GM21717 (cell line): Measurements from ENCODE around the gene PEX10.

ENCODE experiments used
- ATAC-seq: cut with Tn5 transposase; IDR thresholded peaks from one replicate; pipeline ENCODE4 v1.9.1; 2021; ENCODE audit warnings: mild to moderate bottlenecking, moderate library complexity; ENCODE audit not compliant: unreplicated experiment

Gene PEX10

DNA sequence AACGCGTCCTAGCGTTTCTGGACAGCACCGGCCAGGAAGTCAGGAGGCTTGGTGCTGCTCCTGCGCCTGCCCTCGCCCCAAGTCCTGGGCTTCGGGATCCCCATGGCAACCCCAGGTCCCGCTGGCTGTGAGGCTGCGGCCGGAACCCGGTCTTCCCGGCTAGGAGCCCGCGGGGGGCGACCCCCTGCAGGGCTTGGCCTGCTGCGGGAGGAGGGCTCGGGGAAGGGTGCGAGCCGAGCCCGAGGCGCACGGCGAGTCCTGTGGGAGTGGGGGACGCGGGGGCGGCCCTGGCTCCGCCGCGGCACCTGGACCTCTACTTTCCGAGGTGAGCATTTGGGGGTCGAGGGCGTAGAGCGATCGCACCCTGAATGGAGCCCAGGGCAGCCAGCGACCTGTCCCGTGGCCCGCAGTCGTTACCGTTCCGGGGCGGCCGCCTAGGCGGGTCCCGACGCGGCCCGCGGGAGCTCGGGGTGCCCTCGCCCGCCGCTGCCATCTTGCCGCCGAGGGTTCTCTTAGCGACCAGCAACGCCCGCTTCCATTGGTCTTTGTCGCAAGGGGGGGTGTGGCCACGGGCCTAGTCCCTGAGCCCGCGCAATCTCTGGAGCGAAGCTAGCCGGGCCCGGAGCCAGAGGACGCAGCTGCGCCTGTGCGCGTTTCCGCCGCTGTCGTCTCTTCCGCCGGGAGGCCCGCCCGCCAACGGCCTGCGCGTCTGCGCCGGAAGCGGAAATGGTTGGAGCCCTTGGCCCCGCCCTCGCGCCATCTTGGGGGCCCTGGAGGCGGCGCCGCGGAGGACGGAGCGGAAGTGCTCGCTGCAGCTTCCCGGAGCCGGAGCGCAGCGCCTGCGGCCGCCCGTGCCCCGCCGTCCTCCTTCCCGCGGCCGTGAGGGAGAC is 21.1 kb downstream of the PEX10 start, which contains the start of the genes MORN1 and RER1:
Gene MORN1, minus strand, starts transcription at position 514 of the 890 bp plus-strand sequence. Its CDS starts 21 bp downstream, at position 493.
Gene RER1, plus strand, starts transcription at position 801 of the 890 bp plus-strand sequence. CDS start 3,950 bp downstream, outside the sequence.
- ATAC-seq: peak; percentile 70

DNA sequence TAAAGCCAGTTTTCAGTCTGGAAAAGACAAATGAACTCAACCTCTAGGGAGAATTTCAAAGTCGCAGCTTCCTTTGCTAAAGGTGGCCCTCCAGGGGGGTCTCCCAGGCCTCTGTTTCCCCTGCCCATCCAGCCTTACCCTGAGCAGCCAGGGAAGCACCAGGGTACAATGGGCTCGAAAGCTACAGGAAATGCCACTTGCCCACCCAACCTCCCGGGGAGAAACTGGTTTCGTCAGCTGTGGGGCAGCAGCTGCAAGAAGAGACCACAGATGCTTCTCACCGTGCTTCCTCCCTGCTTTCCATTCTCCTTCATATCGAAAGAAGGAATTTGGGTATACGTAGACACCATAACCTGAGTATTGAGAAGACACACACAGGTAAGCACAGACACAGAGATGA is 22.7 kb downstream of the PEX10 start:
- ATAC-seq: no peak

DNA sequence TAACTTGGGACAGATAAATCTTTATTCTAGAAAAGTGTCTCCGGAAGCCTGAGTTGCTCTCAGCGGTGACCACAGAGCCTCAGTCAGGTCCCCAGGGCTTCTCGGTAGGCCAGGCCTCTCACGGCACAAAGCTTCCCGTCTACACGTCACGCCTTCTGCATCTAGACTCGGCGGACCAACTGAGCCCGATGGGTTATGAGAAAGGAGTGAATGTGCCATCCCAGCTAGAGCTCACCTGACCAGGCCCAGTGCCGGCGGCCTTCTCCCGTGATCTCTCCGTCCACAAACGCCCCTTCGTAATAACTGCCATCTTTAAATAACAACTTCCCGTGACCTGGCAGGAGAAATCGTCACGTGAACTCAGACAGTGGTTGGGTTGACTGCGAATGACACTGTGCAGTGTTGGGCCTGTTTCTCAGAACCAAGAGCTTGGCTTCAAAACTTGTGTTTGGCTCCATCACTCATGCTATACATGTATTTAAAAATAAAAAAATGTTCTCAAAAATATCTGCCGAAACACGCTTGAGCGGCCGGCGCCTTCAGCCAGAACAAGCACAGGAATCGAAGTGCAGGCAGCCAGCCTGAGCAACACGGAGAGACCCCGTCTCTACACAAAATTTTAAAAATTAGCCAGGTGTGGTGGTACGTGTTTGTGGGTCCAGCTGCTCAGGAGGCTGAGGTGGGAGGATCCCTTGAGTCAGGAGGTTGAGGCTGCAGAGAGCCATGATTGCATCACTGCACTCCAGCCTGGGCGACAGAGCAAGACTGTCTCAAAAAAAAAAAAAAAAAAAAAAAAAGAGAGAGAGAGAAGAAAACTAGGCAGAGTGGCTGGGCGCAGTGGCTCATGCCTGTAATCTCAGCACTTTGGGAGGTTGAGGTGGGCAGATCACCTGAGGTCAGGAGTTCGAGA is 24.1 kb downstream of the PEX10 start:
- ATAC-seq: no peak

DNA sequence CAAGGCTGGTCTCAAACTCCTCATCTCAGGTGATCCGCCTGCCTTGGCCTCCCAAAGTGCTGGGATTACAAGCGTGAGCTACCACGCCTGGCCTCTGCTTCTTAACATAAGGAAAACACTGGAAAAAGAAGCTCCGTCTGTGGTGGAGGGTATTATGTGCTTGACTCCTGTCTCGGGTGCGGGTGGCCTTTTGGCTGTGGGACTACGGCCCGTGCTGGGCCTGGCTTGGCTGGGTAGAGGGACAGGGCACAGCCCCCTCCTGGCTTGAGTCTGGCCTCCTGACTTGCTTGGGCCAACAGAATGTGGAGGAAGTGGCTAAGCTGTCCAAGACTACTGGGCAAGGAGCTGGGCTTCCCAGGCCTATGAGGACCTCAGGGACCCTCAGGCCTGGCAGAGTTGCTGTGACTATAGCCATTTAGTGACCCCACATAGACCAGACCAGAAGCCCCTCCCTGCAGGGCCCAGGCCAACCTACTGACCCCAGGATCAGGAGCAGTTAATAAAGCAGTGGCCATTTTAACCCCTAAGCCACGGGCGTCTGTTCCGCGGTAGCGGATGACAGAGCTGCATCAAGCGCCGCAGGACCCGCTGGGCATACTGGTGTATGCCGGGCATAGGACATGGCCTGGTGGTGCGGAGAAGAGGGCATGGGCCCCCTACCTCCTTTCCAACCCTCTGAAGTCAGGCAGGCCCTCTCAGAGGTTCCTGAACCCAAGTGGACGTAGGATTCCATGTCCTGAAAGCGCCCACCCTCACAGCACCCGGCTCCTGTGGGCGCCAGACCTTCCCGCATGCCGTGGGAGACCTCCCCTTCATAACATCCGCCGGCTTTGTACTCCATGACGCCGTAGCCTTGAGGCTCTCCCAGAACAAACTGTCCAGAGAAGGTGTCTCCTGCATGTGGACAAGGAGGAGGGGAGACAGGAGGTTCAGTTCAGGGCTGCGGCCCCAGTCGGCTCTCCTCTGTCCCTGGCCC is 25.4 kb downstream of the PEX10 start:
- ATAC-seq: no peak

DNA sequence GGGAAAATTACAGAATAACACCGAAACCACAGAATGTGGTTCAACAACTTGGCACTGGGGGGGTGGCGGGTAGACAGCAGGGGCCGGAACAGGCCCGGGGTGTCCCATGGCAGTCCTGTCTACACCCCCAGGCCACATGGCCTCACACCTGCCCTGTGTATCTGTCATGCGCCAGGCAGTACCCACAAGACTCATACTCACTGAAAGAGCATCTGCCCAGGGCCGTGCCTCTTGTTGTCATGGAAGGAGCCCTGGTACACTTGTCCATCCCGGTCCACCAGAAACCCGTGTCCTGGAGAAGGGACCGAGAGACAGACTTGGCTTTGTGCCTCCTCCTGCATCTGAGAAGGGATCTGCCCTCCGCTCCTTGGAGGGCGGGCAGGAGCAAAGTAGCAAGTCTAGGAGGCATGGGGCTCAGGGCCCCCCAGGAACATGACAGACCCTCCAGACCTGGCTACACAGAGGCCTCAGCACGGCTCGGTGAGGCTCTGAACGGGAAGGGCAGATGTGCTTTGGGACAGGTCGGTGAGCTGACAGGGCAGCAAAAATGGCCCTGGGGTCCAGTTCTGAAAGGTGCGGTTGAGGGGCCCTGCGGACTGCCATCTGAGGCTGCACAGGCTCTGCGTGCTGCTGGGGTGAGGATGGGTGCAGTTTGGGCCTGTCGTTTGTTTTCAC is 26.6 kb downstream of the PEX10 start:
- ATAC-seq: no peak

DNA sequence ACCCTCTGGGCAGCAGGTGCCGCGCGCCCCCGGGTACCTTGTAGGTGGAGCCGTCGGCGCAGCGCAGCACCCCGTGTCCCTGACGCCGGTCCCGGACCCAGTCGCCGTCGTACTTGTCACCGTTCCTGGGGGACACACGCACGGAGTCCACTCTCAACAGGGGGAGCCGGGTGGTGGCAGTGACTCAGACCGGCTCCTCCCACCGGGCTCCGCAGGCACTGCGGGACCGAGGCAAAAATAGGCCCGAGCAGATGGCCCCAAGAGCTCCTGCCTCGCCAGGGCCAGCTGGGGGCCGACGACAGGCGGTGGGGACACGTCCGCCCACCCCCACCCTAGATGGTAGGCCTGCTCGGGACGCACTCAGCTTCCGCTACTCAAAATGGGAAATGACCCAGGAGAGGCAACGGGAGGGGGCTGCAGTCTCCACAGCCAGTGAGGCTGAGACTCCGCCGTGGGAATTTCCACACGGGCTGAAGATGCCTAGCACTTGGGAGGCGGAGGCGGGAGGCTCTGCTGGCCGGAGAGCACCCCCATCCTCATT is 27.4 kb downstream of the PEX10 start:
- no peak for ATAC-seq

DNA sequence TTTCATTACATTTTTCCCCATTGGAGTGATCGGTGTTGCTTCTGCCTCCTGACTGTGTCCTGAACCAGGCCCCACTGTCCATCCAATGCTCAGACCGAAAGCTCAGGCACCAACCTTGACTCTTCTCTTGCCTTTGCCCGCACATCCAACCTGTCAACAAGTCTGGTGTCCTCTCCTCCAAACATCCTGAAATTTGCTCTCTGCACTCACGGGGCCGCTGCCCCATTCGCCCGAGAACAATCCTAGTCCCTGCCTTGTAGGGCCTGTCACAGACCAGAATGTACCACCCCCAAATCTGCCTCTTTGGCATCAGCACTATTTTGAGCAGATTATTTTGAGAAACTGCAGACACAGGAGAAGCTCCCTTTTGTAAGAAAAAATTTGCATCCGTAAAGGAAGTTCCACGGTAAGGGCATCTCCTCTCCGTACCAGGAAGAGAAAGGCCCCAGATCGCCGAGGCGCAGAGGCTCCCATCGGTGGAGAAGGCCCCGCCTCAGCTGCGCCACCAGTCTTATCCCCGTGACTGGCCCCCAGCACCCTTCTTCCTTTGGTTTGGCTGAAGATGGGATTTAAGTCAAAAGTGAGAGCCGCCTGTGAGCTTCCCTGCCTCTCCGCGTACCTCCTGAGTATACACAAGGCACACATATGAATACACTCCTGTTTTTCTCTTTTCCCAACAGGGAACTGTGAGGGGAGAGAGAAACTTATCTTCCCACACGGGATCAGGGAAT is 28.1 kb downstream of the PEX10 start:
- no peak for ATAC-seq

DNA sequence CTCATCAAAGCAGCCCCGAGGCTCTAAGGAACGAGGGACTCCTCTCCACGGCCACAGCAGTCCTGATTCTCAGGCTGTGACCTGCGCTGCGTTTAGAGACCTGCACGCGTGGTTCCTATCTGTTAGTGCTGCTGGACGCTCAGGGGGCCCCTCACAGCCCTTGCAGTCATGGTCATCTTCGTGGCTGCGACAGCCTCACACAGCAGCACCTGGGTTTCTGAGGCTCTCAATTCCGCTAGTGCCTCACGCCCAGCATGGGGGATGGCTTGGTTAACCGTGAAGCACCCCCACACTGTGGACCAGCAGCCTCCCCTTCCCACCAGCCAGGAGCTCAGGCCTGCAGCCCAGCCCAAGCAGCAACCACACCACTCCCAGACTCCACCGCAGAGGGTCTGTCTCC is 28.8 kb downstream of the PEX10 start:
- ATAC-seq: no peak

DNA sequence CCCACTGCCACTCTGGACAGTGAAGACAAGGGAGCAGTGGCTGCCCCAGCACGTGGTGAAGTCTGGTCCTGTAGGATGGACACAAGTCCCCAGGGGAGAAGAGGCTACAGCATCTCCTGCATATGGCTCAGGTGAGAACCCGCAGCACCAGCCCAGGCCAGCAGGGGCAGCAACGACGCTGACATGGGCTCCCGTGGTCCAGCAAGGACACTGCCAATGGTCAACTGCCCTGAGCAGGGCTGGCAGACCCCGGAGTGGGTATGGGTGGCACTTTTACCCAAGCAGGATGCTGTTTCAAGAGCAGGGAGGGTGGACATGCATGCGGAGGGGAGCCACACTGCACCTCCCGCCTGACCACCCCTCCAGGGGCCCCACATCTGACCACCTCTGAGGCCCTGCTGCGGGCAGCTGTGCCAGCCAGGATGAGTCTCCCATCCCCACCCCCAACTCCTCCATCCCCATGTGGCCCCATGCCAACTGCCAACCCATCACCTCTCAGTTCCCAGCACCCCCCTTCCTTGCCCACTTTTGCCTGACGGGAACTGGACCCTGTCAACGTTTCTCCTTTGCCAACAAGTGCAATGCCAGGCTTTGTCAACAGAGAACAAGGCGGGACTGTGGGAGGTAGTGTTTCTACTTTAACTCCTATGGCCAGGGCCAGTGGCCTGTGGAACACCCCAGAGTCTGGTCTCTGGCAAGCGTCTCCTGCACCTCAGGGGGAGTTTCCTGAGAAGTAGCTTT is 29.6 kb downstream of the PEX10 start:
- ATAC-seq: no peak

DNA sequence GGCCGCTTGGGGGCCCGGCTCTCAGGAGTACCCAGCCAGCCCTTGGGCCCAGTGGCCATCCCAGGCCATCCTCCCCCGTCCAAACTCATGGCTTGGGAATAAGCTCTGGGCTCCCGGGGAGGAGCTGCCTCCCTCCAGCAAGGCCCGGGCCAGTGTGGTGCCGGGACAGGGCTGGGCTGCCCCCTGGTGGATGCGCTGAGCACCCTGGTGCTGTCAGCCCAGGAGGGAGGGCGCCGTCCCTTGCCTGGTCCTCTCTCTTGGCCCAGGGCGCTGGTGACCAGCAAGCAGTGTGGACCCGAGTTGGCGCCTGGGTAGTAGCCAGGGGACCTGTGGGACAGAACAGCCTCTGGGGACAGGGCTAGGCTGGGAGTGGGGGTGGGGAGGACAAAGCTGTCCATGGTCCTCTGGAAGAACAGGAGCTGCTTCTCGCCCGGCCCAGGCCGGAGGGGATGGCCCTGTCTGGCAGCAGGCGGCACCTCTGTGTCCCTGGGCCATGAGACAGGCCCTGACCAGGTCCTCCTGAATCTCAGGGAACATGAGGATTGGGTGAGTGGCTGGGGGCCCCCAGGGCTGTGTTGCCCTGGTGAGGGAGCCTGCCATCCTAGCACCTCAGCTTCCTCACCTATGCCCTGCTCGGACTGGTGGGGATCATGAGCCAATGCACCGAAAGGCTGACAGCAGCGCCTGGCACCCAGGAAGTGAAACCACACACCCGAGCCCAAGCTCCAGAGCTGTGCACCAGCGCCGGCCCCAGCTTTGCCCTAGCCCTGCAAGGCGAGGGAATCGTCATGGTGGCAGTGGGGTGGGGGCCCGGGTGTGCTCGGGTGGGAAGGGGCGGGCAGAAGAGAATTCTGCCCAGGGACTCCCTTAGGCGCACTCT is 30.4 kb downstream of the PEX10 start:
- no peak for ATAC-seq

DNA sequence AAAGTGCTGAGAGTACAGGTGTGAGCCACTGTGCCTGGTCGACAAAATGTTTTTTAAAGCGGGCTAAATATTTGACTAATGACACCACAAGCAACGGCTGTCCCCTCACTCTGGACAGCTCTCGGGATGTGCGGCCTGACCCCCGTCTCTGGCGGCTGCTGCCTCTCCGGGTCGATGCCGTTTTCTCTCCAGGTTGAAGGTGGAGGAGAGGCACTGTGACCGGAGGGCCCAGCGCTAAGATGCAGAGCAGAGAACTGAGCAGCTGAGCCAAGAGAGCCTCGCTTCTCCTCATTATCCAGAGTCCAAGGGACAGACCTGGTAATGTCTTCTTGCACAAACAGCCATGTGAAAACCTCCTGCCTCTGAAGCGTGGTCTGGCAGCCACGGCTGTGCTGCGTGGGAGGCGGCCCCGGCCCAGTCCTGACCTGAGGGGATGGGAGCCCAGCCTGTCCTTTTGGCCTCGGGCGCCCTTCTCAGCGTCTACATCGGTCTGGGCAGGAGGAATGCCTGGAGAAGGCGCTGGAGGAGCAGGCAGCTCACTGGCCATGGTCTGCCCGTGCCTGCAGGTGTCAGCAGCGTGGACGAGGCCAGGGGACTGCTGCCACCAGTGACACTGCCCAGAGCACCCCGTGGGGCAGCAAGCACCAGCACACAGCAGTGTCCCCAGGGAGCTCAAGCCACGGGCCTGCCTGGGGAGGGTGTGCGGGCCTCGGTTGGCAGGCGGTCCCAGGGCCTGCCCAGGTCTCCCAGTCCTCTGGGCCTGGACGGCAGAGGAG is 31.4 kb downstream of the PEX10 start:
- no peak for ATAC-seq

DNA sequence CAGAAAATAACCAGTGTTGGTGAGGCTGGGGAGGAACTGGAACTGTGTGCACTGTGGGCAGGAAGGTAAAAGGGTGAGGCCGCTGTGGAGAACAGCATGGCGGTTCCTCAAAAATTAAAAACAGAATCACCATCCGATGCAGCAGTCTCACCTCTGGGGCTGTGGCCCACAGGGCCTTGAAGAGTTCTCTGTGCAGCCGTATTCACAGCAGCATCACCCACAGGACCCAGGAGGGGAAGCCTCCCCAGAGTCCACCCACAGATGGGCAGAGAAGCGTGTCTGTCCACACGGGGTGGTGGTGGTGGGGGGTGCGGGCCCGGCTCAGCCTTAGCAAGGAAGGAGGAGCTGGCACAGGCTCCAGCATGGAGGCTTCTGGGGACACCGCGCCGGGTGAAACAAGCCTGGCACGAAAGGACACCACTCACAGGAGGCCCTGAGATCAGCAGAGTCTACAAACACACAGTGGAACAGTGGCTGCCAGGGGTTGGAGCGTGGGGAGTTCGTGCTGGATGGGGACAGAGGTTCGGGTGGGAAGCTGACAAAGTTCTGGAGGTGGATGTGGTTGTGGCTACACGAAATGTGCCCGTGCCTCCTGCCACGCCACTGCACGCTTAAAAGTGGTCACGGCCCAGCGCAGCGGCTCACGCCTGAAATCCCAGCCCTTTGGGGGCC is 32.5 kb downstream of the PEX10 start:
- ATAC-seq: no peak

DNA sequence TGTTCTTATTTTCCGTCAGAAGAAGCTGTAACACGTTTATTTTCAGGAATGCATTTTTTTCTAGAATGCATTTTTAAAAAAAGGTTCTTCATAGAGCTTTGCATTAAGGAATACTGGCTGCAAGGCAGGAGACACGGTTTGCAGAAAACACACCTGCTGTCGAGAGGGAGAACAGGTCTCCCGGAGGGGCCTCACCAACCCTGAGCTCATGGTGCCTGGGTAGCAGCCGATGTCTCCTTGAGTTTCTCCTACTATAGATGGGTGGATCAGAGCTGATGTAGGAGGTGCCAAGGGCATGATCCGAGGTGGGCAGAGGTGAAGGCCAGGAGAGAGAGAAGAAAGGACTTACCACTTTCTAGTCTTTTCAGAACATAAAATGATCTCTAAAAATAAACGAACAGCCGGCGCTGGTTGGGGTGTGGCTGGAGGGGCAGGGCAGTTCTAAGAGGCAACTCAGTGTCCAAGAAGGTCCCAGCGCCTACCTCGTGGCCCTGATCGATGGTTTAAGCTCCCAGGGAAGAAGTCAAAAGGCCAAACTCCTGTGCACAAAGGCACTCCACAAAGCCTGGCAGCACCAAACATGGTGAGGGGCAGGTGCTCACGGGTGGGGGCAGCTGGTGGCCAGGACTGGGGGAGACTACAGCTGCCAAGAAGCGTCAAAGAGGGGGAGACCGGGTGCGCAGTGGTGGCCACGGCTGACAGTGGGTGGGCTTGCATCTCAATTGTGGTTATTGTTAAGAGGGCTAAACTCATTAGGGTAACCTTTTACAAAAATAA is 33.2 kb downstream of the PEX10 start:
- ATAC-seq: no peak

DNA sequence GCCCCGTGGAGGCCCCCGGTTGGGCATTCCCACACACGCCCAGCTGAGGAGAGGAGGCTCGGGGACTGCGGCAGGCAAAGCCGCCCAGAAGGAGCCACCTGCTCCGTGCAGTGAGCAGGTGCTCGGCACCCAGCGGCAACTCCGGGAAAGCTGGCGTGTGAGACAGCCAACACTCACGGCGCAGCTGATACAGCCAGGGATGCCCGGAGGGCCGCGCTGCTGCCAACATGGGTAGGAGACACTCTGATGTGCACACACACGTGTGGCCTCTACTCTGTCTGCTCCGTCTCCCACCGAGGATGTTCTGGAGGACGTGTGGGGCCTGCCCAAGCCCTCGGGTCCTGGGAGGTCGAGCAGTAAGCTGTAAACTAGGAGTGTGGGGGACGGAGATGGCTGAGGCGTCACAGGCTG is 33.9 kb downstream of the PEX10 start:
- ATAC-seq: no peak

DNA sequence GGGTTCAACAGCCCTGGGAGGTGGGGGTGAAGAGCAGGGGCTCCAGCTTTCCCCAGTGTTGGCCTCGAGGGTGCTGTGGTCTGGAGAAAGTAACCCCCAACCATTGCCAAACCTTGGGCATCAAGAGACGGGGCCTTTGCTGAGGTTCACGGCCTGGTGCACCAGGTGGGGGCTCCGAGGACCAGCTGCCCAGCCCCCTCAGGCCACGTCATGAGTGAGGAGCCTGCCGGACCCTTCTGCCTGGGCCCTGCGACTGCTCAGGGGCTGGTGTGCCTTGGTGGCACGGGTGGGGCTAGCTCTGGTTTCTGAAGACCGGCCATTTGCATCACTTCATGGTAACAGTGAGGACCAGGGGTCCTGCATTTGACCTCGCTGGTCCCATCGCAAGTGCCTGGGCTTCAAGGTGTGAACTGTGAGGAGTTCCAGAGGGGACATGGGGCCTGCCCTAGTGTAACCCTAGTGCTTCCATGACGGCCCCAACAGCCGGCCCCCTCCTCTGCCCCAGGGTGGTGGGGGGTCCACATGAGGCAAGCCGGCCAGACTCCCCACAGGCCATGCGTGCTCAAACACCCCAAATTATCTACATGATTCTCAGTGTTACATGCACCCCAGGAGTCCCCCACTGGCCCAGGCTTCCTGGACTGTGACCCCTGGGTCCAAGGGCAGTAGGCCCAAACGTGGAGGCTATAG is 34.5 kb downstream of the PEX10 start:
- ATAC-seq: no peak
